22Rv1 (cell line): ENCODE results near the gene CTCF.

Source experiments
- CTCF ChIP-seq: fragments of 450-650 bp; IDR thresholded peaks from 2 replicates; pipeline ENCODE4 v1.5.1; 2017; ENCODE audit warnings: mild to moderate bottlenecking
- ZFX ChIP-seq: fragments of 450-650 bp; IDR thresholded peaks from 2 replicates; pipeline ENCODE4 v1.6.1; 2017; ENCODE audit warnings: antibody characterized with exemption, borderline replicate concordance

DNA sequence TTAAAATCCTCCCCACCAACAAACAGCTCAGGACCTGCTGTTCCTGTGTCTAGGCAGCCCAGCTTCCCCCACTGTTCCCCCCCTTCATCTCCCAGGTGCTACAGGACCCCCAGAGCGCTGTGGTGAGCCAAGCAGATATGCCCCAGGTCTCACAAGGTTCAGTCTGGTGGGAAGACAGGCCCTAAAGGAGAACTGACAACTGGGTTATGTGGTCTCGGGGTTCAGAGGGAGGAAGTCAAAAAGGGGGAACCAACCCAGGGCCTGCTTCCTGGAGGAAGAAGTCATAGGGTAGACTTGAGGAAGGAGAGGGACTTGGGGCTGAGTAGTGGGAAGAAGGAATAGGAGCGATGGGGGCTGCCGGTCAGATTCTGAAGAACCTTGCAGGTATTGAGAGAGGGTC lies 31.1 kb upstream of the CTCF start:
- TF ChIP-seq CTCF (no peak), ZFX (no peak)
